Body of pancreas (tissue), 4 donors: ENCODE data around the gene SPOP. TPM values are rescaled to one million over a fixed set of nuclear protein-coding genes. Genes with fewer than 3 reads are reported as not detected.
"Not testable (repeated sequence)": the region's sequence is repeated elsewhere in the genome, so short reads cannot be mapped to it uniquely, and the experiment has no call there.

Source experiments
- ATAC-seq: fragments of 150-250 bp; one replicate; pipeline ENCODE4 v1.9.1; 2016
- DNase-seq, 4 donors: peaks; one replicate each; pipeline ENCODE4 v3.0.0-alpha.2; 2019
- H3K27ac ChIP-seq, 4 donors: fragments of 200-600 bp; sonication (generic); 1 replicate in 3 of 4; 2 replicates in 1 of 4; pipeline versions ENCODE4 v1.5.1 to v1.6.1; 2016 to 2019; ENCODE audit warnings: mild to moderate bottlenecking in 1 of 4, mixed read lengths in 1 of 4, moderate library complexity in 1 of 4
- H3K27me3 ChIP-seq, 2 donors: fragments of 200-600 bp; sonication (generic); one replicate each; pipeline ENCODE4 v1.6.0; 2016; ENCODE audit warnings: mild to moderate bottlenecking in 1 of 2
- H3K36me3 ChIP-seq, 2 donors: fragments of 200-600 bp; sonication (generic); replicated peaks in 1 of 2; 2 replicates each; pipeline ENCODE4 v1.5.1; 2016; ENCODE audit warnings: low read depth in 2 of 2; ENCODE audit not compliant: insufficient read depth in 1 of 2
- H3K4me1 ChIP-seq: fragments of 200-600 bp; sonication (generic); one replicate; pipeline ENCODE4 v1.6.0; 2016
- H3K4me3 ChIP-seq, 2 donors: fragments of 200-600 bp; sonication (generic); 1 replicate in 1 of 2; 2 replicates in 1 of 2; pipeline ENCODE4 v1.5.1; 2016 to 2019
- H3K9me3 ChIP-seq, 3 donors: fragments of 200-600 bp; sonication (generic); 1 replicate in 2 of 3; 2 replicates in 1 of 3; pipeline ENCODE4 v1.5.1; 2016
- CTCF ChIP-seq, 7 experiments: fragments of 450-650 bp in 4 of 7; fragments of 200-600 bp in 3 of 7; sonication (generic) in 3 of 7; IDR thresholded peaks; one replicate each; pipeline ENCODE4 v1.5.1; 2016 to 2019; ENCODE audit warnings: antibody characterized with exemption in 7 of 7
- POLR2A ChIP-seq, 3 donors: fragments of 450-650 bp; IDR thresholded peaks; one replicate each; pipeline ENCODE4 v1.6.1; 2016; ENCODE audit warnings: antibody characterized with exemption in 3 of 3, mild to moderate bottlenecking in 2 of 3
- WGBS, 2 donors: methylation state at CpG; one replicate each; pipeline ENCODE4 v1.1.5; 2017; 5-methylcytosine and 5-hydroxymethylcytosine counted together
- intact Hi-C: fragments of 100-400 bp; cut with DNase I; formaldehyde crosslinking; loops from one replicate; pipeline ENCODE4 v1.15.1; 2023
- total RNA-seq, 2 donors: library from RNA; depleted of rRNA; stranded (reverse); fragments of >200 nt; gene quantifications; one replicate each; pipeline ENCODE4 v1.1.0, GENCODE V29; 2016

The SPOP gene
- total RNA-seq, 2 donors from 2014 or later: 42.3 to 57.4 TPM

DNA sequence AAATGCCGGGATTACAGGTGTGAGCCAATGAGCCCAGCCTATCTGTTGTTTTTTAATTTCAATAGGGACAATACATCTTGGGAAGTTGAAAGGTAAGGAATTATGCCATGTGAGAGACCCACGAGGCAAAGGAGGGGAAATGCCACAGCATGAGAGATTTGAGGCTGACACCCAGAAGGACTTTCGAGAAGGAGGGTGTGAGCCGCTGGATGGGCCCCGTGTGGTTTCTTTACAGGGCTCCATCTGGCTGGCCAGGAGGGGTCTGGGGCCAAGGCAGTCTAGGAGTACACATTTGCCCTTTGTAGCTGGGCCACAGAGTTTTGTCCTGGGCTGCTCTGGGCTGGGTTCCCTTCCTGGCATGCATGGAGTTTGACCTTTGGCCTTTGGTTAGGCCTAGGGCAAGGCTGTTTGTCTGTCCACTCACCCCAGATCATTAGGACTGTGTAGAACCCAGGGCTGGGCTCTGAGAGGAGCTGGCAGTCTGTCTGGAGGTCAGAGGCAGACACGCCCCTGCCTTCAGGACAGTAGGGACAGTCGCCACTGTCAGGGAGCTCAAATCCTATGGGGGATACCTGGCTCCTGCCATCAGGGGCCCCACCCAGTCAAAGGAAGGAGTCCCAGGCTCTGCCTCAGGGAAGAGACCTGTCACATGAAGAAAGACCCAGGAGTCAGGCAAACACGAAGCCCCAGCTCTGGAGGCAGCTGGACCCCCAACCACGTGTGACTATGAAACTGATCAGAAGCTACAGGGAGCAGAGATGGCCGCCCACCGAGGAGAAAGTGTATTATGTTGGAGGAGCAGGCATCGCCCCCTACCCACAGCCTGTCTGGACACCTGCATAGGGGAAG is 126.5 kb downstream of the SPOP start:
- WGBS, 2 donors: 77 to 80% methylated on average over 6 to 12 of the region's 12 CpGs
- intact Hi-C loops: loop anchor here (10.0 kb wide), 2 partner anchors 147 to 237 kb away; no protein-coding TSS in a partner anchor

GRCh38 chr17:49550764-49551163 is 127.1 kb downstream of the SPOP start:
- not testable (repeated sequence) for DNase-seq, H3K9me3 ChIP-seq, H3K36me3 ChIP-seq, H3K4me1 ChIP-seq, ATAC-seq, H3K4me3 ChIP-seq, H3K27ac ChIP-seq, H3K27me3 ChIP-seq
- intact Hi-C loops: loop anchor here (10.0 kb wide), 2 partner anchors 146 to 236 kb away; no protein-coding TSS in a partner anchor
- 83 to 90% methylated on average over 9 of the region's 9 CpGs for WGBS, 2 donors

More for the DNA sequence above, 126.5 kb downstream of the SPOP start:
- Histone ChIP-seq H3K9me3 (no peaks in the 10 kb centered on the region), H3K27me3 (no peaks in the 10 kb centered on the region), H3K4me1 (peaks cover 5% of the 10 kb centered on the region), H3K4me3 (no peak overlapping the region), H3K27ac (no peak overlapping the region), H3K36me3 (no peaks in the 10 kb centered on the region)
- DNase-seq (no peak), ATAC-seq (no peak)
- TF ChIP-seq POLR2A (IDR thresholded peaks at IDR 0.05) (no peak), CTCF (IDR thresholded peaks at IDR 0.05) (no peak)

GRCh38 chr17:49549691-49550678 is 127.9 kb downstream of the SPOP start:
- TF ChIP-seq CTCF (IDR thresholded peaks at IDR 0.05): no peak
- no peak for TF ChIP-seq POLR2A (IDR thresholded peaks at IDR 0.05)
- Histone ChIP-seq H3K27ac (no peak overlapping the region), H3K36me3 (no peaks in the 10 kb centered on the region), H3K27me3 (no peaks in the 10 kb centered on the region), H3K9me3 (no peaks in the 10 kb centered on the region), H3K4me1 (no peaks in the 10 kb centered on the region), H3K4me3 (no peak overlapping the region)
- ATAC-seq (no peak), DNase-seq (no peak)
- 82 to 88% methylated on average over 13 to 20 of the region's 20 CpGs for WGBS, 2 donors
- intact Hi-C loops: loop anchor here (10.0 kb wide), 2 partner anchors 145 to 235 kb away; no protein-coding TSS in a partner anchor

DNA sequence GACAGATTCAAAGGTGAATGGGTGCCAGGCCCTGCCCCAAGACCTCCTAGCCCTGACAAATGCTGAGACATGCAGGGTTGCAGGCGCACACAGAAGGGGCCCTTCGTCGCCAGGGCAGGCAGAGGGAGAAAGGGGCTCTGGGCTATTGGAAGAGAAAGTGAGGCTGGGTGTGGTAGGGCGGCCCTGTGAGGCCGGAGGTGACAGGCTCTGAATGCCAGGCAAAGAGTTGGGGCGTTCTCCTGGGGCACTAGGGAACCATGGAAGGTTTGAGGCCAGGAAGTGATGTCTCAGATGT is 128.6 kb downstream of the SPOP start:
- TF ChIP-seq POLR2A (IDR thresholded peaks at IDR 0.05) (no peak), CTCF (IDR thresholded peaks at IDR 0.05) (no peak)
- H3K4me3 ChIP-seq: no peak overlapping the region
- H3K27ac ChIP-seq: no peak overlapping the region
- H3K27me3 ChIP-seq: no peaks in the 10 kb centered on the region
- DNase-seq: no peak
- intact Hi-C loops: no loop called here
- no peaks in the 10 kb centered on the region for H3K4me1 ChIP-seq
- 73 to 85% methylated on average over 6 of the region's 6 CpGs for WGBS, 2 donors
- ATAC-seq: no peak
- H3K36me3 ChIP-seq: no peaks in the 10 kb centered on the region
- no peaks in the 10 kb centered on the region for H3K9me3 ChIP-seq

Other genes starting within 250 kb of the SPOP start
- gene NGFR, start 182.8 kb downstream of the SPOP start, total RNA-seq: 10 to 100 TPM; 10.1 to 27.7 TPM
- gene NXPH3, start 102.2 kb downstream of the SPOP start, total RNA-seq: under 1 TPM; 0.78 to 0.99 TPM
- 10 to 100 TPM; 30.3 to 36.6 TPM for gene SLC35B1, start 29.9 kb upstream of the SPOP start, total RNA-seq
- gene FAM117A, start 86.0 kb upstream of the SPOP start, total RNA-seq: 10 to 100 TPM in 1 of 2 donors, 1 to 10 TPM in 1; 4.3 to 11.7 TPM
- gene KAT7, start 110.6 kb upstream of the SPOP start, total RNA-seq: 10 to 100 TPM in 1 of 2 donors, 1 to 10 TPM in 1; 7.3 to 16.5 TPM
- not detected for gene TAC4, start 170.0 kb upstream of the SPOP start, total RNA-seq